GM23338 (cell line): ENCODE results near the gene NT5DC3.

Experiments used
- CREB1 ChIP-seq: fragments of 250-450 bp; sonication (Bioruptor Pico); IDR thresholded peaks from 2 replicates; pipeline ENCODE4 v1.5.0; 2020; ENCODE audit warnings: low read depth, mild to moderate bottlenecking, moderate library complexity
- EZH2 ChIP-seq: fragments of 200-600 bp; sonication (generic); IDR thresholded peaks from one replicate; pipeline ENCODE4 v1.8.0; 2017; ENCODE audit warnings: antibody characterized with exemption, mild to moderate bottlenecking, low read depth; ENCODE audit not compliant: unreplicated experiment
- EZH2phosphoT487 ChIP-seq: fragments of 200-600 bp; sonication (generic); IDR thresholded peaks from one replicate; pipeline ENCODE4 v1.8.1; 2018; ENCODE audit warnings: antibody characterized with exemption; ENCODE audit not compliant: unreplicated experiment
- JUNB ChIP-seq: IDR thresholded peaks from one replicate; pipeline ENCODE4 v1.6.1; 2016; ENCODE audit warnings: antibody characterized with exemption; ENCODE audit not compliant: unreplicated experiment
- POLR2AphosphoS5 ChIP-seq: IDR thresholded peaks from 2 replicates; pipeline ENCODE4 v1.6.1; 2016; ENCODE audit warnings: antibody characterized with exemption, low read depth
- TF ChIP-seq, protein P1 (sequence below): IDR thresholded peaks from one replicate; pipeline ENCODE4 v1.6.1; 2018; ENCODE audit warnings: antibody characterized with exemption; ENCODE audit not compliant: unreplicated experiment
- TF ChIP-seq, protein P2 (sequence below), 2 experiments: fragments of 200-600 bp in 1 of 2; sonication (generic) in 1 of 2; conservative IDR thresholded peaks; 2 replicates each; pipeline versions ENCODE4 v1.5.1 to v1.6.1; 2016 to 2017; ENCODE audit warnings: antibody characterized with exemption in 2 of 2, low read depth in 2 of 2, mild to moderate bottlenecking in 2 of 2, moderate library complexity in 1 of 2
- TF ChIP-seq, protein P3 (sequence below): IDR thresholded peaks from 2 replicates; pipeline ENCODE4 v1.6.1; 2016; ENCODE audit warnings: antibody characterized with exemption

DNA sequence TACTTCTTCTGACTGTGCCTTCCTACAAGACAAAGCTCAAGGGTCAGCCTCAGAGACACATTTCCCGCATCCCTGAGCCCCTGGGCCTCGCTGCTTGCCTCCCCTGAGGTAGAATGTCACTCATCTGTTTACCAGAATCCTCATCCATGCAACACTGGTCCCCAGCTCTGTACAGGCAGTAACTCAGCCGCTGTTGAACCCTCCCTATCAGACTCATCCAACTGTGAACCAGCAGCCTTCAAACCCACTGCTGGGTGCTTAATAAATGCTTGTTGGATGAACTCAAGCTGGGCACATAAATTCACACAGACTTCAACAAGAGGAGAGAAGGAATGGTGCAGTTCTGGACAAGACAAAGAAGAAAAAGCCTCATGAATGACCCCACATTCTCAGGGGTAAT, 6.1 kb downstream of the NT5DC3 start:
- TF ChIP-seq, protein P1, sequence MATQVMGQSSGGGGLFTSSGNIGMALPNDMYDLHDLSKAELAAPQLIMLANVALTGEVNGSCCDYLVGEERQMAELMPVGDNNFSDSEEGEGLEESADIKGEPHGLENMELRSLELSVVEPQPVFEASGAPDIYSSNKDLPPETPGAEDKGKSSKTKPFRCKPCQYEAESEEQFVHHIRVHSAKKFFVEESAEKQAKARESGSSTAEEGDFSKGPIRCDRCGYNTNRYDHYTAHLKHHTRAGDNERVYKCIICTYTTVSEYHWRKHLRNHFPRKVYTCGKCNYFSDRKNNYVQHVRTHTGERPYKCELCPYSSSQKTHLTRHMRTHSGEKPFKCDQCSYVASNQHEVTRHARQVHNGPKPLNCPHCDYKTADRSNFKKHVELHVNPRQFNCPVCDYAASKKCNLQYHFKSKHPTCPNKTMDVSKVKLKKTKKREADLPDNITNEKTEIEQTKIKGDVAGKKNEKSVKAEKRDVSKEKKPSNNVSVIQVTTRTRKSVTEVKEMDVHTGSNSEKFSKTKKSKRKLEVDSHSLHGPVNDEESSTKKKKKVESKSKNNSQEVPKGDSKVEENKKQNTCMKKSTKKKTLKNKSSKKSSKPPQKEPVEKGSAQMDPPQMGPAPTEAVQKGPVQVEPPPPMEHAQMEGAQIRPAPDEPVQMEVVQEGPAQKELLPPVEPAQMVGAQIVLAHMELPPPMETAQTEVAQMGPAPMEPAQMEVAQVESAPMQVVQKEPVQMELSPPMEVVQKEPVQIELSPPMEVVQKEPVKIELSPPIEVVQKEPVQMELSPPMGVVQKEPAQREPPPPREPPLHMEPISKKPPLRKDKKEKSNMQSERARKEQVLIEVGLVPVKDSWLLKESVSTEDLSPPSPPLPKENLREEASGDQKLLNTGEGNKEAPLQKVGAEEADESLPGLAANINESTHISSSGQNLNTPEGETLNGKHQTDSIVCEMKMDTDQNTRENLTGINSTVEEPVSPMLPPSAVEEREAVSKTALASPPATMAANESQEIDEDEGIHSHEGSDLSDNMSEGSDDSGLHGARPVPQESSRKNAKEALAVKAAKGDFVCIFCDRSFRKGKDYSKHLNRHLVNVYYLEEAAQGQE = no peak
- TF ChIP-seq, protein P2, sequence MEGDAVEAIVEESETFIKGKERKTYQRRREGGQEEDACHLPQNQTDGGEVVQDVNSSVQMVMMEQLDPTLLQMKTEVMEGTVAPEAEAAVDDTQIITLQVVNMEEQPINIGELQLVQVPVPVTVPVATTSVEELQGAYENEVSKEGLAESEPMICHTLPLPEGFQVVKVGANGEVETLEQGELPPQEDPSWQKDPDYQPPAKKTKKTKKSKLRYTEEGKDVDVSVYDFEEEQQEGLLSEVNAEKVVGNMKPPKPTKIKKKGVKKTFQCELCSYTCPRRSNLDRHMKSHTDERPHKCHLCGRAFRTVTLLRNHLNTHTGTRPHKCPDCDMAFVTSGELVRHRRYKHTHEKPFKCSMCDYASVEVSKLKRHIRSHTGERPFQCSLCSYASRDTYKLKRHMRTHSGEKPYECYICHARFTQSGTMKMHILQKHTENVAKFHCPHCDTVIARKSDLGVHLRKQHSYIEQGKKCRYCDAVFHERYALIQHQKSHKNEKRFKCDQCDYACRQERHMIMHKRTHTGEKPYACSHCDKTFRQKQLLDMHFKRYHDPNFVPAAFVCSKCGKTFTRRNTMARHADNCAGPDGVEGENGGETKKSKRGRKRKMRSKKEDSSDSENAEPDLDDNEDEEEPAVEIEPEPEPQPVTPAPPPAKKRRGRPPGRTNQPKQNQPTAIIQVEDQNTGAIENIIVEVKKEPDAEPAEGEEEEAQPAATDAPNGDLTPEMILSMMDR (conservative IDR thresholded peaks at IDR 0.05; ENCODE audit: low read depth in 2 of 2) = no peak
- TF ChIP-seq POLR2AphosphoS5 = no peak
- no peak for TF ChIP-seq JUNB
- no peak for TF ChIP-seq EZH2phosphoT487
- TF ChIP-seq, protein P3, sequence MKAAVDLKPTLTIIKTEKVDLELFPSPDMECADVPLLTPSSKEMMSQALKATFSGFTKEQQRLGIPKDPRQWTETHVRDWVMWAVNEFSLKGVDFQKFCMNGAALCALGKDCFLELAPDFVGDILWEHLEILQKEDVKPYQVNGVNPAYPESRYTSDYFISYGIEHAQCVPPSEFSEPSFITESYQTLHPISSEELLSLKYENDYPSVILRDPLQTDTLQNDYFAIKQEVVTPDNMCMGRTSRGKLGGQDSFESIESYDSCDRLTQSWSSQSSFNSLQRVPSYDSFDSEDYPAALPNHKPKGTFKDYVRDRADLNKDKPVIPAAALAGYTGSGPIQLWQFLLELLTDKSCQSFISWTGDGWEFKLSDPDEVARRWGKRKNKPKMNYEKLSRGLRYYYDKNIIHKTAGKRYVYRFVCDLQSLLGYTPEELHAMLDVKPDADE = no peak
- no peak for TF ChIP-seq EZH2
- TF ChIP-seq CREB1 = no peak
